ENCODE measurements around the gene HSD17B8. TPM values are rescaled to one million over a fixed set of nuclear protein-coding genes. Genes with fewer than 3 reads are reported as not detected.

Gene HSD17B8
- polyA plus RNA-seq, 1 donor (not counting 4 experiments of a cell fraction or from before 2014, with no cell fraction given), result 18.6 TPM

DNA sequence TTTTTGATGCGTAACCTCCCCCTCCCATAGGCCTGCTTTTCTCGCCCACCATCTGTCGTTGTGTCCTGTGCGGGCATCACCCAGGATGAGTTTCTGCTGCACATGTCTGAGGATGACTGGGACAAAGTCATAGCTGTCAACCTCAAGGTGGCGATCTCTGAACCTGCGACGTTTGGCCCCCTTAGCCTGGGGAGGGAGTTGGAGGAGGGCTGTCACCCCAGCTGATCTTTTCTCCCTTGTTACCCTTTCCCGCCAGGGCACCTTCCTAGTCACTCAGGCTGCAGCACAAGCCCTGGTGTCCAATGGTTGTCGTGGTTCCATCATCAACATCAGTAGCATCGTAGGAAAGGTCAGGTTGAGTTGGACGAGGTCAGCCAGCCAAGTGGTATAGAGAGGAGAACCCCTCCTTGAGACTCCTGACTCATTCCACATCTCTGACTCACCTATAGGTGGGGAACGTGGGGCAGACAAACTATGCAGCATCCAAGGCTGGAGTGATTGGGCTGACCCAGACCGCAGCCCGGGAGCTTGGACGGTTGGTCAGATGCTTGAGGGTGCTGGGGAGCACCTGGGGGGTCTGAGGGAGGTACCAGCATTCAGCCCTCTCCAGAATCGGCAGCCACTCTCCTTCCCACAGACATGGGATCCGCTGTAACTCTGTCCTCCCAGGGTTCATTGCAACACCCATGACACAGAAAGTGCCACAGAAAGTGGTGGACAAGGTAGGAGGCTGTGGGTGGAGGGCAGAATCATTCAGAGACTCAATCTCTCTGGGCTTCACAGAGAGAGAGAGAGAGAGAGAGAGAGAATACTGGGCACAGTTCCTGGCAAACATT, 954 bp downstream of the HSD17B8 start:
- FAIRE-seq (peak; percentile 29), DNase-seq (ENCODE audit: low read depth, low spot score) (peak; percentile 76)
- H3K9me3 ChIP-seq (ENCODE audit: control insufficient read depth, low read depth, low read length), result no peaks in the 10 kb centered on the region
- peaks cover 5% of the 10 kb centered on the region for H3K9me1 ChIP-seq (ENCODE audit: control insufficient read depth, extremely low read depth, insufficient read depth, low read length)
- H3K79me2 ChIP-seq (ENCODE audit: control insufficient read depth, insufficient read depth, low read length), result peaks cover 30% of the 10 kb centered on the region
- no peak overlapping the region for H2AFZ ChIP-seq (ENCODE audit: control insufficient read depth, low read length)
- TF ChIP-seq, protein P1, sequence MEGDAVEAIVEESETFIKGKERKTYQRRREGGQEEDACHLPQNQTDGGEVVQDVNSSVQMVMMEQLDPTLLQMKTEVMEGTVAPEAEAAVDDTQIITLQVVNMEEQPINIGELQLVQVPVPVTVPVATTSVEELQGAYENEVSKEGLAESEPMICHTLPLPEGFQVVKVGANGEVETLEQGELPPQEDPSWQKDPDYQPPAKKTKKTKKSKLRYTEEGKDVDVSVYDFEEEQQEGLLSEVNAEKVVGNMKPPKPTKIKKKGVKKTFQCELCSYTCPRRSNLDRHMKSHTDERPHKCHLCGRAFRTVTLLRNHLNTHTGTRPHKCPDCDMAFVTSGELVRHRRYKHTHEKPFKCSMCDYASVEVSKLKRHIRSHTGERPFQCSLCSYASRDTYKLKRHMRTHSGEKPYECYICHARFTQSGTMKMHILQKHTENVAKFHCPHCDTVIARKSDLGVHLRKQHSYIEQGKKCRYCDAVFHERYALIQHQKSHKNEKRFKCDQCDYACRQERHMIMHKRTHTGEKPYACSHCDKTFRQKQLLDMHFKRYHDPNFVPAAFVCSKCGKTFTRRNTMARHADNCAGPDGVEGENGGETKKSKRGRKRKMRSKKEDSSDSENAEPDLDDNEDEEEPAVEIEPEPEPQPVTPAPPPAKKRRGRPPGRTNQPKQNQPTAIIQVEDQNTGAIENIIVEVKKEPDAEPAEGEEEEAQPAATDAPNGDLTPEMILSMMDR (optimal IDR thresholded peaks at IDR 0.05 in 1 of 3, IDR thresholded peaks at IDR 0.05 in 1 of 3, conservative IDR thresholded peaks at IDR 0.05 in 1 of 3; ENCODE audit: extremely low read depth in 1 of 3, insufficient read depth in 2 of 3, low read length in 3 of 3), result peak in 2 of 3 experiments; percentile 8 to 9
- TF ChIP-seq EZH2 (IDR thresholded peaks at IDR 0.05; ENCODE audit: low read length), result no peak
- H3K4me2 ChIP-seq (ENCODE audit: control insufficient read depth, extremely low read depth, insufficient read depth, low read depth, low read length), result peak overlapping the region; percentile 98
- peak overlapping the region; percentile 88 for H3K9ac ChIP-seq (ENCODE audit: control insufficient read depth, extremely low read depth, insufficient read depth, low read length)
- H3K27me3 ChIP-seq (ENCODE audit: control insufficient read depth, extremely low read depth, insufficient read depth, low read length), result no peaks in the 10 kb centered on the region
- H3K36me3 ChIP-seq (ENCODE audit: control insufficient read depth in 2 of 2, extremely low read depth in 1 of 2, insufficient read depth in 2 of 2, low read length in 2 of 2), result peaks cover 20 to 35% of the 10 kb centered on the region in 2 experiments
- H3K4me3 ChIP-seq (ENCODE audit: control insufficient read depth in 2 of 3, extremely low read depth in 1 of 3, insufficient read depth in 2 of 3, low read depth in 1 of 3, low read length in 3 of 3), result peak overlapping the region; percentile 74 to 80 (median 79)
- no peaks in the 10 kb centered on the region for H4K20me1 ChIP-seq (ENCODE audit: control insufficient read depth, extremely low read depth, insufficient read depth, low read length)
- H3K27ac ChIP-seq (ENCODE audit: control insufficient read depth, insufficient read depth, low read length), result peak overlapping the region; percentile 88
- dilution Hi-C loops (cut with MboI; ENCODE audit: extremely low pct_ligation_motif_present, low sequenced_read_pairs), result no loop called here
- H3K4me1 ChIP-seq (ENCODE audit: control insufficient read depth, extremely low read depth, insufficient read depth, low read length), result peaks cover 45% of the 10 kb centered on the region

DNA sequence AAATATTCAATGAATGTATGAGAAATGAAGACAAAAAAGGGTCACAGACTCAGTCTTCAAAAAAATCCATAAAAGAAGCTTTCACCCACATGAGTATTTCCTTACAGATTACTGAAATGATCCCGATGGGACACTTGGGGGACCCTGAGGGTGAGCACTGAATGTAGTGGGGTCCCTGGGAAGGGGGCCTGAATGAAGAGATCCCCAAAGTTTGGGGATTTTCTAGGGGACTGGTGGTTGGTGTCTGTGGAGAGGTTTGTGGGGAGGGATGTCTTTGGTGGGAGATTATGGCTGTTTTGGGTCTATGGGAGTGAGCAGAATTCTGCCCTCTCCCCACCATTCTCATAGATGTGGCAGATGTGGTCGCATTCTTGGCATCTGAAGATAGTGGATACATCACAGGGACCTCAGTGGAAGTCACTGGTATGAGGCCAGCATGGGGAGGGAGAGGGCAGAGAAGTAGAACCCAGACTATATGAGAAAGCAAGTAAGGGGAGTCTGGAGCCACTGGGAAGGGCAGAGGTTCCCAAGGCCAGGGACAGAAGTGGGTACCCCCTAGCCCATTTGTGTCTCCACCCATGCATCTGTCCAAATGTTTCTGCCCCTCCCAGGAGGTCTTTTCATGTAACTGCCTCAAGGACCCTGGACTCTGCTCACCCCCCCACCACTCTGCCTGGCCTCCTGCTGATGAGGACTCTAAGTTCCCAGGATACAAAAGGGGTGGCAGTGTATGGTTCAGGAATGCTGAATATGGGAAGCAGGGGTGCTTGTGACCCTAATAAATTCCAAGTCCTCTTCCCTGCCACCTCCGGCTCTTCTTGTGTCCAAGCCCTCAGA, 1.8 kb downstream of the HSD17B8 start:
- H2AFZ ChIP-seq (ENCODE audit: control insufficient read depth, low read length), result no peak overlapping the region
- H3K36me3 ChIP-seq (ENCODE audit: control insufficient read depth in 2 of 2, extremely low read depth in 1 of 2, insufficient read depth in 2 of 2, low read length in 2 of 2), result peaks cover 20 to 37% of the 10 kb centered on the region in 2 experiments
- peaks cover 5% of the 10 kb centered on the region for H3K9me1 ChIP-seq (ENCODE audit: control insufficient read depth, extremely low read depth, insufficient read depth, low read length)
- H3K79me2 ChIP-seq (ENCODE audit: control insufficient read depth, insufficient read depth, low read length), result peaks cover 25% of the 10 kb centered on the region
- no peaks in the 10 kb centered on the region for H4K20me1 ChIP-seq (ENCODE audit: control insufficient read depth, extremely low read depth, insufficient read depth, low read length)
- H3K9me3 ChIP-seq (ENCODE audit: control insufficient read depth, low read depth, low read length), result no peaks in the 10 kb centered on the region
- H3K4me1 ChIP-seq (ENCODE audit: control insufficient read depth, extremely low read depth, insufficient read depth, low read length), result peaks cover 44% of the 10 kb centered on the region
- H3K4me3 ChIP-seq (ENCODE audit: control insufficient read depth in 2 of 3, extremely low read depth in 1 of 3, insufficient read depth in 2 of 3, low read depth in 1 of 3, low read length in 3 of 3), result no peak overlapping the region
- FAIRE-seq, result no peak
- no peaks in the 10 kb centered on the region for H3K27me3 ChIP-seq (ENCODE audit: control insufficient read depth, extremely low read depth, insufficient read depth, low read length)
- TF ChIP-seq EZH2 (IDR thresholded peaks at IDR 0.05; ENCODE audit: low read length), result no peak
- TF ChIP-seq, protein P1 (optimal IDR thresholded peaks at IDR 0.05 in 1 of 3, IDR thresholded peaks at IDR 0.05 in 1 of 3, conservative IDR thresholded peaks at IDR 0.05 in 1 of 3; ENCODE audit: extremely low read depth in 1 of 3, insufficient read depth in 2 of 3, low read length in 3 of 3), result no peak
- peak overlapping the region; percentile 88 for H3K27ac ChIP-seq (ENCODE audit: control insufficient read depth, insufficient read depth, low read length)
- H3K4me2 ChIP-seq (ENCODE audit: control insufficient read depth, extremely low read depth, insufficient read depth, low read depth, low read length), result peak overlapping the region; percentile 98
- H3K9ac ChIP-seq (ENCODE audit: control insufficient read depth, extremely low read depth, insufficient read depth, low read length), result peak overlapping the region; percentile 2
- dilution Hi-C loops (cut with MboI; ENCODE audit: extremely low pct_ligation_motif_present, low sequenced_read_pairs), result no loop called here
- no peak for DNase-seq (ENCODE audit: low read depth, low spot score)

Measured in keratinocyte (primary cell).